PC-3 (cell line): Measurements from ENCODE around the gene RENBP. TPM values are rescaled to one million over a fixed set of nuclear protein-coding genes. Genes with fewer than 3 reads are reported as not detected.

Experiments
- ATAC-seq: fragments of 200-7000 bp; cut with Tn5 transposase; 2 replicates; pipeline ENCODE4 v1.9.1; 2020; ENCODE audit warnings: mild to moderate bottlenecking, moderate library complexity
- BruUV-seq: library from RNA; stranded (reverse); fragments of 400-500 nt; replicated peaks from 2 replicates; lab custom pipeline; 2021; lab: Mats Ljungman, UMichigan
- CTCF ChIA-PET: fragments of 300-600 bp; sonication (Branson Sonifier 250); formaldehyde crosslinking; loops from one replicate; lab custom pipeline; 2022; ENCODE audit warnings: antibody characterized with exemption; lab: Charles Lee
- POLR2A ChIA-PET: fragments of 300-600 bp; sonication (Branson Sonifier 250); formaldehyde crosslinking; loops from one replicate; lab custom pipeline; 2022; ENCODE audit warnings: antibody characterized with exemption; ENCODE audit not compliant: unreplicated experiment; lab: Charles Lee
- DNase-seq: peaks from one replicate; pipeline ENCODE4 v3.0.0-alpha.2; 2015
- H2AFZ ChIP-seq: fragments of 300-600 bp; sonication (generic); 2 replicates; pipeline ENCODE4 v1.6.0; 2016; ENCODE audit warnings: antibody characterized with exemption, low read length
- H3F3A ChIP-seq: fragments of 300-600 bp; sonication (generic); one replicate; pipeline ENCODE4 v1.6.0; 2017; ENCODE audit warnings: antibody characterized with exemption, low read length, control low read depth, mild to moderate bottlenecking; ENCODE audit not compliant: unreplicated experiment
- H3K27ac ChIP-seq: fragments of 300-600 bp; sonication (generic); 2 replicates; pipeline ENCODE4 v1.5.1; 2016; ENCODE audit warnings: mild to moderate bottlenecking, low read length
- H3K27me3 ChIP-seq: fragments of 300-600 bp; sonication (generic); 2 replicates; pipeline ENCODE4 v1.6.1; 2016; ENCODE audit warnings: low read length, mixed read lengths
- H3K36me3 ChIP-seq: fragments of 300-600 bp; sonication (generic); 2 replicates; pipeline ENCODE4 v1.6.1; 2016; ENCODE audit warnings: low read depth, mixed run types, low read length, mixed read lengths
- H3K4me1 ChIP-seq: fragments of 300-600 bp; sonication (generic); 2 replicates; pipeline ENCODE4 v1.5.1; 2016; ENCODE audit warnings: low read length; ENCODE audit not compliant: insufficient read depth
- H3K4me2 ChIP-seq: fragments of 300-600 bp; sonication (generic); 2 replicates; pipeline ENCODE4 v1.6.0; 2016; ENCODE audit warnings: low read length
- H3K4me3 ChIP-seq: fragments of 300-600 bp; sonication (generic); 2 replicates; pipeline ENCODE4 v1.5.1; 2016; ENCODE audit warnings: mild to moderate bottlenecking, low read length, mixed read lengths
- H3K79me2 ChIP-seq: fragments of 300-600 bp; sonication (generic); 2 replicates; pipeline ENCODE4 v1.6.1; 2017; ENCODE audit warnings: low read length, mixed read lengths
- H3K9ac ChIP-seq: fragments of 300-600 bp; sonication (generic); 2 replicates; pipeline ENCODE4 v1.6.0; 2016; ENCODE audit warnings: mild to moderate bottlenecking, low read length
- H3K9me2 ChIP-seq: fragments of 300-600 bp; sonication (generic); replicated peaks from 2 replicates; pipeline ENCODE4 v1.6.1; 2016; ENCODE audit warnings: mixed run types, low read length, mixed read lengths
- H3K9me3 ChIP-seq: fragments of 300-600 bp; sonication (generic); 2 replicates; pipeline ENCODE4 v1.6.1; 2016; ENCODE audit warnings: low read length, mixed read lengths
- H4K20me1 ChIP-seq: fragments of 300-600 bp; sonication (generic); 2 replicates; pipeline ENCODE4 v1.6.1; 2016; ENCODE audit warnings: low read length, mixed read lengths
- CTCF ChIP-seq: fragments of 300-600 bp; sonication (generic); conservative IDR thresholded peaks from 2 replicates; pipeline ENCODE4 v1.5.1; 2017; ENCODE audit warnings: antibody characterized with exemption, low read depth, mild to moderate bottlenecking, low read length
- EZH2 ChIP-seq: fragments of 300-600 bp; sonication (generic); IDR thresholded peaks from one replicate; pipeline ENCODE4 v1.6.1; 2017; ENCODE audit warnings: antibody characterized with exemption, mild to moderate bottlenecking, low read length; ENCODE audit not compliant: unreplicated experiment
- EZH2phosphoT487 ChIP-seq: fragments of 300-600 bp; sonication (generic); IDR thresholded peaks from 2 replicates; pipeline ENCODE4 v1.6.1; 2018; ENCODE audit warnings: mild to moderate bottlenecking, antibody characterized with exemption, low read length, borderline replicate concordance
- intact Hi-C: fragments of 100-400 bp; cut with micrococcal nuclease; formaldehyde crosslinking; loops from 2 replicates; pipeline ENCODE4 v1.9.0; 2023
- total RNA-seq: library from RNA; depleted of rRNA; stranded (reverse); fragments of >200 nt; gene quantifications from 2 replicates; pipeline ENCODE4 v1.2.3, GENCODE V29; 2014

The RENBP gene
- total RNA-seq, 1 experiment from 2014 or later = not detected

- BruUV-seq = no TSS peak
- DNase-seq = no peak
- no peaks in the 10 kb centered on the region for H3K79me2 ChIP-seq
- no peak overlapping the region for H3K4me3 ChIP-seq
- H3F3A ChIP-seq = no peaks in the 10 kb centered on the region
- H3K9me3 ChIP-seq = no peaks in the 10 kb centered on the region
- no peaks in the 10 kb centered on the region for H3K4me1 ChIP-seq
- TF ChIP-seq CTCF (no peak), EZH2phosphoT487 (no peak), EZH2 (no peak)
- H3K36me3 ChIP-seq = peaks cover 43% of the 10 kb centered on the region
- H4K20me1 ChIP-seq = no peaks in the 10 kb centered on the region
- H3K9me2 ChIP-seq = no peaks in the 10 kb centered on the region
- POLR2A ChIA-PET = no interaction called here
- no peak overlapping the region for H3K4me2 ChIP-seq
- intact Hi-C loops = no loop called here
- ATAC-seq = no peak
- CTCF ChIA-PET = no interaction called here
- H3K27ac ChIP-seq = no peak overlapping the region
- no peak overlapping the region for H2AFZ ChIP-seq
- no peaks in the 10 kb centered on the region for H3K27me3 ChIP-seq
- no peak overlapping the region for H3K9ac ChIP-seq
Measured at GRCh38 chrX:153954558-153955227, 10.2 kb upstream of the RENBP start.

- no peaks in the 10 kb centered on the region for H3K9me2 ChIP-seq
- H3K9ac ChIP-seq = no peak overlapping the region
- no peaks in the 10 kb centered on the region for H3F3A ChIP-seq
- no peaks in the 10 kb centered on the region for H3K9me3 ChIP-seq
- POLR2A ChIA-PET = no interaction called here
- BruUV-seq = no TSS peak
- H3K4me2 ChIP-seq = no peak overlapping the region
- H3K27me3 ChIP-seq = no peaks in the 10 kb centered on the region
- peaks cover 36% of the 10 kb centered on the region for H3K36me3 ChIP-seq
- DNase-seq = no peak
- intact Hi-C loops = no loop called here
- H3K4me3 ChIP-seq = no peak overlapping the region
- ATAC-seq = no peak
- no peaks in the 10 kb centered on the region for H4K20me1 ChIP-seq
- no peaks in the 10 kb centered on the region for H3K4me1 ChIP-seq
- no peak overlapping the region for H3K27ac ChIP-seq
- H2AFZ ChIP-seq = no peak overlapping the region
- TF ChIP-seq EZH2 (no peak), EZH2phosphoT487 (no peak), CTCF (no peak)
- CTCF ChIA-PET = no interaction called here
- no peaks in the 10 kb centered on the region for H3K79me2 ChIP-seq
Measured at GRCh38 chrX:153953892-153954557, 9.6 kb upstream of the RENBP start.

GRCh38 chrX:153953342-153953830, 8.9 kb upstream of the RENBP start:
- peak; percentile 88 for TF ChIP-seq CTCF
- no peak for TF ChIP-seq EZH2phosphoT487
- Histone ChIP-seq H3K4me1 (no peaks in the 10 kb centered on the region), H3K9me3 (no peaks in the 10 kb centered on the region), H3K9me2 (no peaks in the 10 kb centered on the region), H3K9ac (no peak overlapping the region), H3K4me2 (no peak overlapping the region), H3K4me3 (no peak overlapping the region), H2AFZ (no peak overlapping the region), H3K79me2 (no peaks in the 10 kb centered on the region), H4K20me1 (no peaks in the 10 kb centered on the region), H3K36me3 (peaks cover 35% of the 10 kb centered on the region), H3K27me3 (no peaks in the 10 kb centered on the region), H3K27ac (no peak overlapping the region), H3F3A (no peaks in the 10 kb centered on the region)
- POLR2A ChIA-PET = no interaction called here
- intact Hi-C loops = no loop called here
- CTCF ChIA-PET = no interaction called here
- ATAC-seq = peak; percentile 45
- peak; percentile 64 for DNase-seq
- no TSS peak for BruUV-seq
